ENCODE results near the gene FAM180A. TPM values are rescaled to one million over a fixed set of nuclear protein-coding genes. Genes with fewer than 3 reads are reported as not detected.

FAM180A gene
- total and polyA plus RNA-seq, 10 of the 15 experiments (the other 5 are each of a cell fraction or from before 2014, with no cell fraction given): not detected

GRCh38 chr7:135758531-135758932 is 9.9 kb upstream of the FAM180A start:
- no peak overlapping the region for H2AFZ ChIP-seq (ENCODE audit: control insufficient read depth, low read depth, low read length)
- ATAC-seq (no peak), DNase-seq (ENCODE audit: low read depth, low spot score) (no peak), FAIRE-seq (no peak)
- no peak for TF ChIP-seq TAF1 (IDR thresholded peaks at IDR 0.05; ENCODE audit: borderline replicate concordance, low read depth, low read length)
- no peak for TF ChIP-seq NR2C2 (IDR thresholded peaks at IDR 0.05; ENCODE audit: borderline replicate concordance, control insufficient read depth, insufficient read length, low read depth)
- no peak for TF ChIP-seq IKZF2 (IDR thresholded peaks at IDR 0.05)
- TF ChIP-seq, protein P1, sequence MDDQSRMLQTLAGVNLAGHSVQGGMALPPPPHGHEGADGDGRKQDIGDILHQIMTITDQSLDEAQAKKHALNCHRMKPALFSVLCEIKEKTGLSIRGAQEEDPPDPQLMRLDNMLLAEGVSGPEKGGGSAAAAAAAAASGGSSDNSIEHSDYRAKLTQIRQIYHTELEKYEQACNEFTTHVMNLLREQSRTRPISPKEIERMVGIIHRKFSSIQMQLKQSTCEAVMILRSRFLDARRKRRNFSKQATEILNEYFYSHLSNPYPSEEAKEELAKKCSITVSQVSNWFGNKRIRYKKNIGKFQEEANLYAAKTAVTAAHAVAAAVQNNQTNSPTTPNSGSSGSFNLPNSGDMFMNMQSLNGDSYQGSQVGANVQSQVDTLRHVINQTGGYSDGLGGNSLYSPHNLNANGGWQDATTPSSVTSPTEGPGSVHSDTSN (IDR thresholded peaks at IDR 0.05; ENCODE audit: insufficient replicate concordance, low read depth, low read length): no peak
- no peak for TF ChIP-seq YY1 (IDR thresholded peaks at IDR 0.05; ENCODE audit: low read depth, low read length)
- no peak for TF ChIP-seq TCF3 (IDR thresholded peaks at IDR 0.05; ENCODE audit: borderline replicate concordance, insufficient read depth, low read depth, low read length)
- no peak for TF ChIP-seq MTA3 (IDR thresholded peaks at IDR 0.05; ENCODE audit: borderline replicate concordance, low read length)
- no peak for TF ChIP-seq PKNOX1 (IDR thresholded peaks at IDR 0.05)
- no peak for TF ChIP-seq ASH2L (IDR thresholded peaks at IDR 0.05; ENCODE audit: borderline replicate concordance, low read depth)
- no peak for TF ChIP-seq NFYB (IDR thresholded peaks at IDR 0.05; ENCODE audit: insufficient read depth, low read depth, low read length)
- no peak for TF ChIP-seq SMC3 (IDR thresholded peaks at IDR 0.05; ENCODE audit: borderline replicate concordance, low read length)
- TF ChIP-seq ZSCAN29 (IDR thresholded peaks at IDR 0.05): no peak
- no TSS peak for BruUV-seq (replicated peaks)
- ChIA-PET POLR2A (no interaction called here), CTCF (no interaction called here), RAD21 (ENCODE audit: unreplicated experiment) (no interaction called here), SMC1A (ENCODE audit: uncharacterized antibody, unreplicated experiment) (no interaction called here)
- no peaks in the 10 kb centered on the region; the same call in 2 of the 3 replicates for H3K9me3 ChIP-seq (replicated peaks; ENCODE audit: control insufficient read depth, insufficient read depth, low read length)
- no peaks in the 10 kb centered on the region for H4K20me1 ChIP-seq (ENCODE audit: control insufficient read depth, insufficient read depth)
- no peaks in the 10 kb centered on the region for H3K36me3 ChIP-seq (ENCODE audit: control insufficient read depth in 2 of 2, insufficient read depth in 2 of 2, low read length in 1 of 2)
- no peak overlapping the region for H3K4me2 ChIP-seq (ENCODE audit: control insufficient read depth, insufficient read depth)
- no peaks in the 10 kb centered on the region for H3K4me1 ChIP-seq (ENCODE audit: control insufficient read depth, insufficient read depth, low read length)
- no peak overlapping the region for H3K27ac ChIP-seq (ENCODE audit: control insufficient read depth, insufficient read depth)
- H3K27me3 ChIP-seq (replicated peaks in 1 of 2; ENCODE audit: control insufficient read depth in 2 of 2, insufficient read depth in 2 of 2, low read length in 1 of 2): peaks cover 0 to 1% of the 10 kb centered on the region in 2 experiments
- no peak overlapping the region for H3K9ac ChIP-seq (ENCODE audit: control insufficient read depth, insufficient read depth, low read length)
- in situ Hi-C loops (cut with MboI) (no loop called here), intact Hi-C loops (cut with micrococcal nuclease; ENCODE audit: unreplicated experiment) (no loop called here)
- no peak overlapping the region for H3K4me3 ChIP-seq
- 20% methylated on average over 5 of the region's 5 CpGs for WGBS (ENCODE audit: insufficient coverage, insufficient replicate concordance, low lambda C conversion rate, missing lambda C conversion rate)
- H3K79me2 ChIP-seq (ENCODE audit: control insufficient read depth, insufficient read depth, low read length): no peaks in the 10 kb centered on the region

All from GM12878 (cell line).